Measurements from ENCODE around the gene STIM2. TPM values are rescaled to one million over a fixed set of nuclear protein-coding genes. Genes with fewer than 3 reads are reported as not detected.
"Not testable (repeated sequence)": the region's sequence is repeated elsewhere in the genome, so short reads cannot be mapped to it uniquely, and the experiment has no call there.

STIM2 gene
- total RNA-seq, 1 donor from 2014 or later, result 51.0 TPM

DNA sequence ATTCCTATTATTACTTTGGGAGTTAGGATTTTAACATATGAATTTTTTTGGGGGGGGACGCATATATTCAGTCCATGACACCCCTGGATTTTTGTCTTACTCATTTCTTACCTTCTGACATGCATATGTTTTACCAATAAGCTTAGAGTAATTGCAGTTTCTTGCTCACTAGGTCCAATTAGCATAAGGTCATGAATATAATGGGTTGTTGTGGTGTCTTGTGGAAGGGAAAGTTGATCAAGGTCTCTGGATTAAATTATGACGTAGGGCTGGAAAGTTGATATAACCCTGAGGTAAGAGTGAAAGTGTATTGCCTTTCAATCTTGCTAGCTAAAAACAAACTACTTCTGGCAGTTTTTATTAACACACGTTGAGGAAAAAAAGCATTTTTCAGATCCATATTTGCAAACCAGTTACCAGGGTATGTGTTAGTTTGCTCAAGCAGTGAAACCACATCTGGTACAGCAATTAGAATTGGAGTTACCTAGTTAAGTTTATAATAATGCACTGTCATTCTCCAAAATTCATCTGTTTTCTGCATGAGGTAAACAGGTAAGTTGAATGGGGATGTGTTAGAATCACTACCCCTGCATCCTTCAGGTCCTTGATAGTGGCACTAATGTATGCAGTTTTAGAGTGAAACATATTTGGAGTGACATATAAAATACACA is 32.0 kb downstream of the STIM2 start:
- DNase-seq (ENCODE audit: low spot score in 2 of 2, unreplicated experiment in 2 of 2), result no peak
- TF ChIP-seq, protein P1, sequence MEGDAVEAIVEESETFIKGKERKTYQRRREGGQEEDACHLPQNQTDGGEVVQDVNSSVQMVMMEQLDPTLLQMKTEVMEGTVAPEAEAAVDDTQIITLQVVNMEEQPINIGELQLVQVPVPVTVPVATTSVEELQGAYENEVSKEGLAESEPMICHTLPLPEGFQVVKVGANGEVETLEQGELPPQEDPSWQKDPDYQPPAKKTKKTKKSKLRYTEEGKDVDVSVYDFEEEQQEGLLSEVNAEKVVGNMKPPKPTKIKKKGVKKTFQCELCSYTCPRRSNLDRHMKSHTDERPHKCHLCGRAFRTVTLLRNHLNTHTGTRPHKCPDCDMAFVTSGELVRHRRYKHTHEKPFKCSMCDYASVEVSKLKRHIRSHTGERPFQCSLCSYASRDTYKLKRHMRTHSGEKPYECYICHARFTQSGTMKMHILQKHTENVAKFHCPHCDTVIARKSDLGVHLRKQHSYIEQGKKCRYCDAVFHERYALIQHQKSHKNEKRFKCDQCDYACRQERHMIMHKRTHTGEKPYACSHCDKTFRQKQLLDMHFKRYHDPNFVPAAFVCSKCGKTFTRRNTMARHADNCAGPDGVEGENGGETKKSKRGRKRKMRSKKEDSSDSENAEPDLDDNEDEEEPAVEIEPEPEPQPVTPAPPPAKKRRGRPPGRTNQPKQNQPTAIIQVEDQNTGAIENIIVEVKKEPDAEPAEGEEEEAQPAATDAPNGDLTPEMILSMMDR (IDR thresholded peaks at IDR 0.05; ENCODE audit: unreplicated experiment), result no peak
- peaks cover 21% of the 10 kb centered on the region for H3K36me3 Mint-ChIP-seq
- H3K4me1 Mint-ChIP-seq, result no peaks in the 10 kb centered on the region
- no peak overlapping the region for H3K27ac Mint-ChIP-seq
- H3K9me3 Mint-ChIP-seq, result peaks cover 17% of the 10 kb centered on the region
- H3K27me3 Mint-ChIP-seq (ENCODE audit: low read depth), result no peaks in the 10 kb centered on the region
- no peak overlapping the region for H3K4me3 Mint-ChIP-seq

DNA sequence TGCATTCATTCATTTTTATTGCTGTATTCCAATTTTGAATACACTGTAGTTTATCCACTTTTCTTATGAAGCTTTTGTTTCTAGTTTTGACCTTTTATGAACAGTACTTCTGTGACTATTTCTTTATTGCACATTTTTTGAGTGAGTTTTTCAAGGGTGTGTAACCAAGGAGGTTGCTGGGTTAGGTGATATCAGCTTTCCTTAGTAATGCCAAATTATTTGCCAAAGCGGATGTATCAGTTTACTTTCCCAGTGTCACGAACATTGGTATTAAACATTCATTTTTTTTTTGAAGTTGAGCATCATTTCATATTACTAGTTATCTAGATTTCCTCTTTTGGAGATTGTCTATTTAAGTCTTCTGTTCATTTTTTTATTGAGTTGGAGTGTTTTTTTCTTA is 32.9 kb downstream of the STIM2 start:
- H3K27me3 Mint-ChIP-seq (ENCODE audit: low read depth), result no peaks in the 10 kb centered on the region

DNA sequence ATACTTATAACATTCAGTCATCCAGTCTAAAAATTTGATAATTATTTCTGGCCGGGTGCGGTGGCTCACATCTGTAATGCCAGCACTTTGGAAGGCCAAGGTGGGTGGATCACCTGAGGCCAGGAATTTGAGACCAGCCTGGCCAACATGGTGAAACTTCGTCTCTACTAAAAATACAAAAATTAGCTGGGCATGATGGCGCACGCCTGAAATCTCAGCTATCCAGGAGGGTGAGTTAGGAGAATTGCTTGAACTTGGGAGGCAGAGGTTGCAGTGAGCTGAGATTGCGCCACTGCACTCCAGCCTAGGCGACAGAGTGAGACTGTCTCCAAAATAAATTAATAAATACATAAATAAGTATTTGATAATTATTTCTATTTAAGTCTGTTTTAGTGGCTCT is 34.2 kb downstream of the STIM2 start:
- not testable (repeated sequence) for H3K4me3 Mint-ChIP-seq

More for the DNA sequence above, 32.9 kb downstream of the STIM2 start:
- H3K27ac Mint-ChIP-seq, result no peak overlapping the region
- TF ChIP-seq, protein P1 (IDR thresholded peaks at IDR 0.05; ENCODE audit: unreplicated experiment), result no peak
- peaks cover 17% of the 10 kb centered on the region for H3K9me3 Mint-ChIP-seq
- peaks cover 21% of the 10 kb centered on the region for H3K36me3 Mint-ChIP-seq
- H3K4me3 Mint-ChIP-seq, result no peak overlapping the region
- no peak for DNase-seq (ENCODE audit: low spot score in 2 of 2, unreplicated experiment in 2 of 2)
- H3K4me1 Mint-ChIP-seq, result no peaks in the 10 kb centered on the region

DNA sequence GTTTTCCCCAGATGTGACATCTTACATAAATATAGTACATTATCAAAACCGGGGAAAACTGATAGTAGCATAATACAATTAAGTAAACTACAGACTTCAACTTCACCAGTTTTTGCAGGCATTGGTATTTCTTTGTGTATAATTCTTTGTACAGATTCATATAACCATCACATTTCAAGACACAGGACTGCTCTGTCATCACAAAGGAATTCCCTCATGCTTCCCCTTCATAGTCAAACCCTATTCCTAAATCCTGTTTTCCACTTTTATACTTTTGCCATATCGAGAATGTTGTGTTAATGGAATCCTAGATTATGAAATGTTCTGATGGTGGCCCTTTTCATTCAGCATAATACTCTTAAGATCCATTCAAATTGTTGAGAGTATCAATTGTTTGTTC is 36.0 kb downstream of the STIM2 start:
- Mint-ChIP-seq H3K4me1 (peaks cover 14% of the 10 kb centered on the region), H3K36me3 (peaks cover 6% of the 10 kb centered on the region), H3K27me3 (ENCODE audit: low read depth) (no peaks in the 10 kb centered on the region), H3K9me3 (peaks cover 9% of the 10 kb centered on the region), H3K4me3 (no peak overlapping the region), H3K27ac (no peak overlapping the region)
- TF ChIP-seq, protein P1 (IDR thresholded peaks at IDR 0.05; ENCODE audit: unreplicated experiment), result no peak
- no peak for DNase-seq (ENCODE audit: low spot score in 2 of 2, unreplicated experiment in 2 of 2)

More for the DNA sequence above, 34.2 kb downstream of the STIM2 start:
- not testable (repeated sequence) for DNase-seq (ENCODE audit: low spot score in 2 of 2, unreplicated experiment in 2 of 2); H3K4me1 Mint-ChIP-seq; H3K27me3 Mint-ChIP-seq (ENCODE audit: low read depth); H3K27ac Mint-ChIP-seq
- H3K36me3 Mint-ChIP-seq, result peaks cover 15% of the 10 kb centered on the region
- peaks cover 15% of the 10 kb centered on the region for H3K9me3 Mint-ChIP-seq

DNA sequence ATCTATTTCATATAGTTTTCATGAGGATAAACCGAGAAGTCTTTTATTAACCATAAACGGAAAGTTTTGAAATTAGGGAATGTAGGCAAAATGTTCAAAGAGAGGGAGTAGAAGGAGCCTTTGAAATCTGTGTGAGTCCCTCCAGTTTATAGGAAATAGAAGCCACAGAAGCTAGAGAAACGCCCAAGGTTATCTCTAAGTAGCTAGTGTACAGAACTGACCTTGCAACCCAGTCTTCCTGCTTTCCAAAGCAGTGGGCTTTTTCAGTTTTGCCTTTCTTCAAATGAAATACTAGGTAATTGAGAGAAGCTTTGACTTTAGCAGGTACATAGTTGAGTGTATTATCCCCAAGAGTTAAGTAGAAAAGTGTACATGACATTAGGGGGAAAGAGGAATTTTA is 39.4 kb downstream of the STIM2 start:
- TF ChIP-seq, protein P1 (IDR thresholded peaks at IDR 0.05; ENCODE audit: unreplicated experiment), result no peak
- DNase-seq (ENCODE audit: low spot score in 2 of 2, unreplicated experiment in 2 of 2), result no peak
- no peak overlapping the region for H3K4me3 Mint-ChIP-seq
- no peaks in the 10 kb centered on the region for H3K27me3 Mint-ChIP-seq (ENCODE audit: low read depth)
- no peaks in the 10 kb centered on the region for H3K36me3 Mint-ChIP-seq
- peaks cover 22% of the 10 kb centered on the region for H3K4me1 Mint-ChIP-seq
- peak overlapping the region; percentile 65 for H3K27ac Mint-ChIP-seq
- peaks cover 4% of the 10 kb centered on the region for H3K9me3 Mint-ChIP-seq

DNA sequence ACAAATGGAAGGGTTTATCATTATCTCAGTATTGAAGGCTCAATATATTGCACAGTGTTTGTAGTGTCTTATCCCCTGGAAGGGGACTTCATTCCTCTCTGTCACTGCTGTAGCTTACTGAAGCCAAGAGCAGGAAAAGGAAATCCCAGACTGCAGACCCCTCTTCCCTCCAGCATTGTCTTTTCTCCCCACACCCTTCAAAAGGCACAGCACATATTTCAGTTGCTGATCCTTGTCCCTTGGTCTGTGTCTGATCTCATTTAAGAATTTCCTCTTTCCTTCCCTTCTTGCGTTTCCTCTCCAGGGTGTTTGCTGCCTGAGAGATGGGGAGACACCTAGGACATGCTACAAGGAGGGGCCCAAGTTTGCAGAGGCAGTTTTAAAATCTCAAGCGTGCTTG is 40.1 kb downstream of the STIM2 start:
- peaks cover 4% of the 10 kb centered on the region for H3K9me3 Mint-ChIP-seq
- H3K27me3 Mint-ChIP-seq (ENCODE audit: low read depth), result no peaks in the 10 kb centered on the region
- H3K4me3 Mint-ChIP-seq, result no peak overlapping the region
- peaks cover 27% of the 10 kb centered on the region for H3K4me1 Mint-ChIP-seq
- no peaks in the 10 kb centered on the region for H3K36me3 Mint-ChIP-seq
- no peak for DNase-seq (ENCODE audit: low spot score in 2 of 2, unreplicated experiment in 2 of 2)
- no peak overlapping the region for H3K27ac Mint-ChIP-seq
- TF ChIP-seq, protein P1 (IDR thresholded peaks at IDR 0.05; ENCODE audit: unreplicated experiment), result no peak
